BJ (cell line): ENCODE measurements around the gene DNHD1. TPM values are rescaled to one million over a fixed set of nuclear protein-coding genes. Genes with fewer than 3 reads are reported as not detected.

Experiments
- CTCF ChIA-PET: fragments of 350-600 bp; formaldehyde crosslinking; extraction: SDS; loops from one replicate; lab custom pipeline; 2021; ENCODE audit warnings: antibody characterized with exemption, inconsistent platforms; lab: Yijun Ruan, JAX
- POLR2A ChIA-PET: fragments of 300-600 bp; sonication (Branson Sonifier 250); formaldehyde crosslinking; extraction: SDS; loops from one replicate; lab custom pipeline; 2021; ENCODE audit warnings: antibody characterized with exemption; lab: Charles Lee
- DNase-seq: peaks from one replicate; pipeline ENCODE4 v3.0.0-alpha.2; 2011; ENCODE audit warnings: low read depth
- H3K27me3 ChIP-seq: 2 replicates; pipeline ENCODE4 v1.6.0; 2011; ENCODE audit warnings: low read length; ENCODE audit not compliant: control insufficient read depth, insufficient read depth
- H3K36me3 ChIP-seq: 2 replicates; pipeline ENCODE4 v1.5.1; 2011; ENCODE audit warnings: low read length; ENCODE audit not compliant: control insufficient read depth, insufficient read depth
- H3K4me3 ChIP-seq: 2 replicates; pipeline ENCODE4 v1.5.1; 2011; ENCODE audit warnings: low read depth, mild to moderate bottlenecking, control low read depth, low read length
- polyA plus RNA-seq: library from polyadenylated mRNA; depleted of rRNA; stranded (reverse); fragments of >200 nt; gene quantifications from 2 replicates; pipeline ENCODE4 v1.2.3, GENCODE V29; 2011
- TF ChIP-seq, protein P1 (sequence below): IDR thresholded peaks from 2 replicates; pipeline ENCODE4 v1.5.1; 2011; ENCODE audit warnings: low read depth, mild to moderate bottlenecking, control low read depth, inconsistent platforms, low read length, moderate library complexity; ENCODE audit not compliant: insufficient read depth

Gene DNHD1
- polyA plus RNA-seq, 1 experiment = 3.1 TPM

DNA sequence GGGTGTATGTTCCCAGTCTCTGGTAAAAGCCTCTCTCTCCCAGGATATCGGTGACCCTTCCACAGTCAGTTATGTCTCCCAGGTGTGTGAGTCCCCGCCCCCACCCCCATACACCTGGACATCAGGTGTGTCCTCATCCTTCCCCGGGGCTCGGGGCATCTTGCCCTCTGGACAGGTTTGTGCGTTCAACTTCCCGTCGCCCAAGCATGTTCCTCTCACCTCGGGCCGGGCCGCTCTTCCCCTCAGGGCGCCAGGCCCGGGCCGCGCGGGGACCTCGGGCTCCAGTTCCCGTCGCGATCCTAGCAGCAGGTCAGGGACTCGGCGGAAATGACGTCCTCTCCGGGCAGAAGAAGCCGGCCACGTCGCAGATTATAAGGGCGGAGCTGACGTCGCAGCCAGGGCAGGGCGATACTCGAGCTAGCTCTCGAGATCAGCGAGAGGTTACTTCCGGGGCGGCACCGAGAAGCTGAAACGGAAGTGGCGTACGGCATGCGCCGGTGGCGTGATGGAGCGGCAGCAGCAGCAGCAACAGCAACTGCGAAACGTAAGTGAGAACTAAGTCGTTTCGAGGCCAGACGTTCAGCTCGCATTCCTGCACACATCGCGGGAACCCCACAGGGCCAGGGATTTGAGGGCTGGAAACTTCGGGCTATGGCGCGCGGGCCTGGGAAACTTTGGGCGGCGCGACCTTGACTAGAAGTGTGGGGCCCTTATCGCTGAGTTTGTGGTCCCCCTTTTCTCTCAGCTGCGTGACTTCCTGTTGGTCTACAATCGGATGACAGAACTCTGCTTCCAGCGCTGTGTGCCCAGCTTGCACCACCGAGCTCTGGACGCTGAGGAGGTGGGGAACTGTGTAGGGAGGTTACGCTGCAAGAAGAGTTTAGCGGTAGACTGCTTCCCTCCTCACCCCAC is 15.8 kb upstream of the DNHD1 start, which contains the start of the genes ARFIP2 and TIMM10B:
TSS of gene ARFIP2 (minus strand) at position 320 of the 912 bp plus-strand sequence. CDS start 910 bp downstream, outside the sequence.
TSS of gene TIMM10B (plus strand) at position 490 of the 912 bp plus-strand sequence. CDS start at position 506, 16 bp downstream.
- TF ChIP-seq, protein P1, sequence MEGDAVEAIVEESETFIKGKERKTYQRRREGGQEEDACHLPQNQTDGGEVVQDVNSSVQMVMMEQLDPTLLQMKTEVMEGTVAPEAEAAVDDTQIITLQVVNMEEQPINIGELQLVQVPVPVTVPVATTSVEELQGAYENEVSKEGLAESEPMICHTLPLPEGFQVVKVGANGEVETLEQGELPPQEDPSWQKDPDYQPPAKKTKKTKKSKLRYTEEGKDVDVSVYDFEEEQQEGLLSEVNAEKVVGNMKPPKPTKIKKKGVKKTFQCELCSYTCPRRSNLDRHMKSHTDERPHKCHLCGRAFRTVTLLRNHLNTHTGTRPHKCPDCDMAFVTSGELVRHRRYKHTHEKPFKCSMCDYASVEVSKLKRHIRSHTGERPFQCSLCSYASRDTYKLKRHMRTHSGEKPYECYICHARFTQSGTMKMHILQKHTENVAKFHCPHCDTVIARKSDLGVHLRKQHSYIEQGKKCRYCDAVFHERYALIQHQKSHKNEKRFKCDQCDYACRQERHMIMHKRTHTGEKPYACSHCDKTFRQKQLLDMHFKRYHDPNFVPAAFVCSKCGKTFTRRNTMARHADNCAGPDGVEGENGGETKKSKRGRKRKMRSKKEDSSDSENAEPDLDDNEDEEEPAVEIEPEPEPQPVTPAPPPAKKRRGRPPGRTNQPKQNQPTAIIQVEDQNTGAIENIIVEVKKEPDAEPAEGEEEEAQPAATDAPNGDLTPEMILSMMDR = no peak
- peaks cover 25% of the 10 kb centered on the region for H3K36me3 ChIP-seq

DNA sequence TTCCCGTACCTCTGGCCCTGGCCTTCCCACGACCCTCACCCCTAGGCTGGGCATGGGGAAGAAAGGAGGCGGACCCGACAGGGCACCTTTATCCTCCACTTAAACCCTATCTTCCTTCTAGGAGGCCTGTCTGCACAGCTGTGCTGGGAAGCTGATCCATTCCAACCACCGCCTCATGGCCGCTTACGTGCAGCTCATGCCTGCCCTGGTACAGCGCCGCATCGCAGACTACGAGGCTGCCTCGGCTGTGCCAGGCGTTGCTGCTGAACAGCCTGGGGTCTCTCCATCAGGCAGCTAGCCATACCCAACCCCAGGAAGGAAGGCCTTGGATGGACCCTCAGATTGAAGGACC is 15.2 kb upstream of the DNHD1 start:
- POLR2A ChIA-PET = no interaction called here
- TF ChIP-seq, protein P1 = no peak
- no peaks in the 10 kb centered on the region for H3K27me3 ChIP-seq
- CTCF ChIA-PET = interaction anchor here (0.6 to 1.7 kb wide), 6 partner anchors 9 to 1188 kb away, joined by 3 to 8 read pairs (median 4); partner anchors contain the start of gene TRIM3
- peak overlapping the region; percentile 82 for H3K4me3 ChIP-seq
- peaks cover 22% of the 10 kb centered on the region for H3K36me3 ChIP-seq
- no peak for DNase-seq

More for the DNA sequence above, 15.8 kb upstream of the DNHD1 start, which contains the start of the genes ARFIP2 and TIMM10B:
- POLR2A ChIA-PET = no interaction called here
- CTCF ChIA-PET = interaction anchor here (0.6 to 1.6 kb wide), 6 partner anchors 38 to 1189 kb away, joined by 3 to 8 read pairs (median 4); no protein-coding TSS in a partner anchor
- Histone ChIP-seq H3K27me3 (no peaks in the 10 kb centered on the region), H3K4me3 (peak within 1 kb of the TSS; percentile 82)
- DNase-seq = peak; percentile 87

DNA sequence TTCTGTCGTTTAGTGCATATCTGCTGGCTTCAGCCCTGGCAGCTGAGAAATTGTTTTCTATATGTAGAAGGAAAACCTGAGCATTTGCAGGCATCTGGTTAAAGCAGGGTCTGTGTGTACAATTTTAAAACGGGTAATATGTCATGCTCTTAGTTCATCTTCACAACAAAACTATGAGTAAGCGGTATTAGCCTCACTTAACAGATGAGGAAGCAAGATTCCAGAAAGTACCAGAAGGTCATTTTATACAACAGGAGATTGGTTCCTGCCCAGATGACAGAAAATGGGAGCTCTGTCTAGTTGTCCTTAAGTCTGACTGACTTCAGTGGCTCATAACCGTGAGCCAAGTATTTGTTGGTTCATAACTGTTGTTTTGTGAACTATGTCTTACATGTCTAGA is 14.6 kb upstream of the DNHD1 start:
- no peaks in the 10 kb centered on the region for H3K27me3 ChIP-seq
- peak overlapping the region; percentile 82 for H3K4me3 ChIP-seq
- TF ChIP-seq, protein P1 = no peak
- peaks cover 18% of the 10 kb centered on the region for H3K36me3 ChIP-seq
- POLR2A ChIA-PET = no interaction called here
- DNase-seq = no peak
- CTCF ChIA-PET = interaction anchor here (1.6 to 1.7 kb wide), 2 partner anchors 9 to 44 kb away, joined by 4 to 5 read pairs; partner anchors contain the start of gene TRIM3

DNA sequence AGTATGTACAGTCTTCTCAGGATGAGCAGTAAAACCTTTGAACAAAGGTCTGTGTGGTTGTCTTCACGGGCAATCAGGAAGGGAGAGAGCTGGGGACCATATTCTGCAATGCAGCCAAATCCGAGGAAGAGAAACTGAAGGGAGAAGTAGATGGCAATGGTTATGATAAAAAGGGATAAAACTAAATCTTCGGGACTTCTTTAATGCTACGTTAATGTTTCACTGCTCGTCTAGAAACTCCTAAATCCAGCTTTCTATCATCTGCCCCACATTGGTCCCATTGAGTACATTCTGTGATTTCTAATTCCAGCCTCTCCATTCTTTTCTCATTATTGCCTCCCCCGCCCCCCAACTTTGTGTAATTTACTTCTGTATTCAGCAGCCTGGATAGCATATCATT is 14.1 kb upstream of the DNHD1 start:
- POLR2A ChIA-PET = no interaction called here
- CTCF ChIA-PET = interaction anchor here (0.9 to 1.7 kb wide), 4 partner anchors 8 to 104 kb away, joined by 3 to 5 read pairs (median 4); partner anchors contain the start of gene TRIM3
- Histone ChIP-seq H3K27me3 (no peaks in the 10 kb centered on the region), H3K36me3 (peaks cover 16% of the 10 kb centered on the region), H3K4me3 (no peak overlapping the region)
- no peak for DNase-seq
- TF ChIP-seq, protein P1 = no peak

DNA sequence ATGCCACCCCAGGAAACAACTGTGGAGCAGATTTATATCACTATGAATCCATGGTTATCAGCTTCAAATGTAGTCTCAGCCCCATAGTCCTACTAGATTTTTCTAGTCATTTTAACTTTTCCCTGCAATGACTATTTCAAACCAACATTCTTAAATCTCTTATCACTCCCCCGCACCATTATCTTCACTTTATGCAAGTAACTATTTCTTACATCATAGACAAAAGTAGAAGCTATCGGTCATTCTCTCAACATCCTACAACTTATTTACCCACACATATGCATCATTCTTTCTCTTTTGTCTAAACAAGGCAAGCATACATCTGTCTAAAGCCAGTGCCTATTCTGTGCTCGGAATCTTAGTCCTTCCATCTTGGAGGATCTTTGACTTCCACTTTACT is 11.4 kb upstream of the DNHD1 start:
- Histone ChIP-seq H3K27me3 (no peaks in the 10 kb centered on the region), H3K4me3 (no peak overlapping the region), H3K36me3 (peaks cover 10% of the 10 kb centered on the region)
- ChIA-PET POLR2A (no interaction called here), CTCF (interaction anchor here (0.8 kb wide), 1 partner anchor 10 kb away, joined by 3 read pairs; no protein-coding TSS in a partner anchor)
- DNase-seq = no peak
- TF ChIP-seq, protein P1 = no peak
